HAP-1 (cell line): ENCODE results near the gene C19orf85.

ENCODE experiments used
- DNase-seq, 2 experiments: peaks; one replicate each; pipeline ENCODE4 v3.0.0-alpha.2; 2016 to 2020; ENCODE audit warnings: low spot score in 2 of 2
- H3K27me3 ChIP-seq: fragments of 250-450 bp; sonication (Bioruptor Pico); 2 replicates; pipeline ENCODE4 v1.5.1; 2020; ENCODE audit warnings: low read depth, mild to moderate bottlenecking, moderate library complexity
- H3K36me3 ChIP-seq: fragments of 250-450 bp; sonication (Bioruptor Pico); replicated peaks from 2 replicates; pipeline ENCODE4 v1.5.1; 2020; ENCODE audit warnings: mild to moderate bottlenecking
- H3K4me1 ChIP-seq: fragments of 250-450 bp; sonication (Bioruptor Pico); 2 replicates; pipeline ENCODE4 v1.5.1; 2020; ENCODE audit warnings: mild to moderate bottlenecking
- H3K4me3 ChIP-seq: fragments of 250-450 bp; sonication (Bioruptor Pico); 2 replicates; pipeline ENCODE4 v1.5.1; 2020; ENCODE audit warnings: mild to moderate bottlenecking, moderate library complexity
- H3K9me3 ChIP-seq: fragments of 250-450 bp; sonication (Bioruptor Pico); 2 replicates; pipeline ENCODE4 v1.5.1; 2020; ENCODE audit warnings: mild to moderate bottlenecking, moderate library complexity
- in situ Hi-C: fragments of 300-500 bp; cut with MboI; formaldehyde crosslinking; loops from 3 replicates; pipeline ENCODE4 v1.14.3; 2020; ENCODE audit warnings: low sequenced_read_pairs, inconsistent platforms, mixed read lengths

Gene C19orf85

GRCh38 chr19:55442372-55442961 is 22.1 kb downstream of the C19orf85 start:
- Histone ChIP-seq H3K9me3 (no peaks in the 10 kb centered on the region), H3K36me3 (no peaks in the 10 kb centered on the region), H3K4me1 (no peaks in the 10 kb centered on the region), H3K27me3 (peaks cover 50% of the 10 kb centered on the region), H3K4me3 (no peak overlapping the region)
- DNase-seq = no peak
- in situ Hi-C loops = no loop called here

GRCh38 chr19:55441692-55442321 is 22.7 kb downstream of the C19orf85 start:
- no peak for DNase-seq
- Histone ChIP-seq H3K4me1 (no peaks in the 10 kb centered on the region), H3K36me3 (no peaks in the 10 kb centered on the region), H3K4me3 (no peak overlapping the region), H3K9me3 (no peaks in the 10 kb centered on the region), H3K27me3 (peaks cover 45% of the 10 kb centered on the region)
- in situ Hi-C loops = no loop called here

- Histone ChIP-seq H3K9me3 (no peaks in the 10 kb centered on the region), H3K4me3 (no peak overlapping the region), H3K4me1 (no peaks in the 10 kb centered on the region), H3K36me3 (no peaks in the 10 kb centered on the region), H3K27me3 (peaks cover 42% of the 10 kb centered on the region)
- in situ Hi-C loops = no loop called here
- DNase-seq = no peak
Measured at GRCh38 chr19:55441319-55441691, 23.2 kb downstream of the C19orf85 start.

- Histone ChIP-seq H3K27me3 (peaks cover 40% of the 10 kb centered on the region), H3K9me3 (no peaks in the 10 kb centered on the region), H3K4me1 (no peaks in the 10 kb centered on the region), H3K4me3 (no peak overlapping the region), H3K36me3 (no peaks in the 10 kb centered on the region)
- peak in 1 of 2 experiments; percentile 63 for DNase-seq
- in situ Hi-C loops = no loop called here
Measured at GRCh38 chr19:55440411-55441105, 24.0 kb downstream of the C19orf85 start.

- in situ Hi-C loops = no loop called here
- Histone ChIP-seq H3K4me1 (no peaks in the 10 kb centered on the region), H3K36me3 (no peaks in the 10 kb centered on the region), H3K9me3 (no peaks in the 10 kb centered on the region), H3K27me3 (peaks cover 27% of the 10 kb centered on the region), H3K4me3 (no peak overlapping the region)
- no peak for DNase-seq
Measured at GRCh38 chr19:55439052-55439451, 25.5 kb downstream of the C19orf85 start.

- Histone ChIP-seq H3K36me3 (no peaks in the 10 kb centered on the region), H3K9me3 (no peaks in the 10 kb centered on the region), H3K4me1 (no peaks in the 10 kb centered on the region), H3K4me3 (no peak overlapping the region), H3K27me3 (peaks cover 17% of the 10 kb centered on the region)
- peak; percentile 51 to 84 for DNase-seq
- in situ Hi-C loops = no loop called here
Measured at GRCh38 chr19:55437410-55437809, 27.1 kb downstream of the C19orf85 start.

GRCh38 chr19:55436847-55437246 is 27.7 kb downstream of the C19orf85 start:
- Histone ChIP-seq H3K9me3 (no peaks in the 10 kb centered on the region), H3K36me3 (no peaks in the 10 kb centered on the region), H3K4me1 (no peaks in the 10 kb centered on the region), H3K27me3 (peaks cover 14% of the 10 kb centered on the region), H3K4me3 (no peak overlapping the region)
- no peak for DNase-seq
- in situ Hi-C loops = no loop called here

GRCh38 chr19:55435020-55435419 is 29.5 kb downstream of the C19orf85 start:
- Histone ChIP-seq H3K4me3 (no peak overlapping the region), H3K4me1 (no peaks in the 10 kb centered on the region), H3K9me3 (no peaks in the 10 kb centered on the region), H3K27me3 (no peaks in the 10 kb centered on the region), H3K36me3 (no peaks in the 10 kb centered on the region)
- DNase-seq = no peak
- in situ Hi-C loops = no loop called here

GRCh38 chr19:55434356-55434919 is 30.1 kb downstream of the C19orf85 start:
- Histone ChIP-seq H3K4me3 (no peak overlapping the region), H3K27me3 (no peaks in the 10 kb centered on the region), H3K36me3 (no peaks in the 10 kb centered on the region), H3K4me1 (no peaks in the 10 kb centered on the region), H3K9me3 (no peaks in the 10 kb centered on the region)
- in situ Hi-C loops = no loop called here
- no peak for DNase-seq

- H3K9me3 ChIP-seq = no peaks in the 10 kb centered on the region
- no peak for DNase-seq
- H3K4me3 ChIP-seq = no peak overlapping the region
- no peaks in the 10 kb centered on the region for H3K36me3 ChIP-seq
- in situ Hi-C loops = no loop called here
- H3K27me3 ChIP-seq = no peaks in the 10 kb centered on the region
- no peaks in the 10 kb centered on the region for H3K4me1 ChIP-seq
Measured at GRCh38 chr19:55433292-55433691, 31.3 kb downstream of the C19orf85 start.

- no peaks in the 10 kb centered on the region for H3K27me3 ChIP-seq
- DNase-seq = no peak
- H3K4me1 ChIP-seq = no peaks in the 10 kb centered on the region
- in situ Hi-C loops = no loop called here
- H3K9me3 ChIP-seq = no peaks in the 10 kb centered on the region
- no peak overlapping the region for H3K4me3 ChIP-seq
- no peaks in the 10 kb centered on the region for H3K36me3 ChIP-seq
Measured at GRCh38 chr19:55432241-55432959, 32.2 kb downstream of the C19orf85 start.

GRCh38 chr19:55431183-55431582 is 33.4 kb downstream of the C19orf85 start:
- Histone ChIP-seq H3K9me3 (no peaks in the 10 kb centered on the region), H3K4me1 (no peaks in the 10 kb centered on the region), H3K27me3 (no peaks in the 10 kb centered on the region), H3K4me3 (no peak overlapping the region), H3K36me3 (no peaks in the 10 kb centered on the region)
- no peak for DNase-seq
- in situ Hi-C loops = no loop called here

GRCh38 chr19:55426042-55426441 is 38.5 kb downstream of the C19orf85 start:
- H3K27me3 ChIP-seq = no peaks in the 10 kb centered on the region; the same call in 1 of the 2 replicates
- in situ Hi-C loops = no loop called here
- no peak overlapping the region for H3K4me3 ChIP-seq
- no peaks in the 10 kb centered on the region for H3K4me1 ChIP-seq
- H3K36me3 ChIP-seq = no peaks in the 10 kb centered on the region
- H3K9me3 ChIP-seq = no peaks in the 10 kb centered on the region
- DNase-seq = no peak

GRCh38 chr19:55424518-55424917 is 40.0 kb downstream of the C19orf85 start:
- H3K27me3 ChIP-seq = no peaks in the 10 kb centered on the region; the same call in 1 of the 2 replicates
- DNase-seq = no peak
- in situ Hi-C loops = no loop called here
- H3K4me1 ChIP-seq = no peaks in the 10 kb centered on the region
- H3K9me3 ChIP-seq = no peaks in the 10 kb centered on the region
- H3K36me3 ChIP-seq = no peaks in the 10 kb centered on the region
- no peak overlapping the region for H3K4me3 ChIP-seq
